ENCODE results near the gene TRABD2B. TPM values are rescaled to one million over a fixed set of nuclear protein-coding genes. Genes with fewer than 3 reads are reported as not detected.

TRABD2B gene
- total and polyA plus RNA-seq, 2 of the 13 experiments (the other 11 are each of a cell fraction or from before 2014, with no cell fraction given), result 0.04 TPM; not detected in 1

DNA sequence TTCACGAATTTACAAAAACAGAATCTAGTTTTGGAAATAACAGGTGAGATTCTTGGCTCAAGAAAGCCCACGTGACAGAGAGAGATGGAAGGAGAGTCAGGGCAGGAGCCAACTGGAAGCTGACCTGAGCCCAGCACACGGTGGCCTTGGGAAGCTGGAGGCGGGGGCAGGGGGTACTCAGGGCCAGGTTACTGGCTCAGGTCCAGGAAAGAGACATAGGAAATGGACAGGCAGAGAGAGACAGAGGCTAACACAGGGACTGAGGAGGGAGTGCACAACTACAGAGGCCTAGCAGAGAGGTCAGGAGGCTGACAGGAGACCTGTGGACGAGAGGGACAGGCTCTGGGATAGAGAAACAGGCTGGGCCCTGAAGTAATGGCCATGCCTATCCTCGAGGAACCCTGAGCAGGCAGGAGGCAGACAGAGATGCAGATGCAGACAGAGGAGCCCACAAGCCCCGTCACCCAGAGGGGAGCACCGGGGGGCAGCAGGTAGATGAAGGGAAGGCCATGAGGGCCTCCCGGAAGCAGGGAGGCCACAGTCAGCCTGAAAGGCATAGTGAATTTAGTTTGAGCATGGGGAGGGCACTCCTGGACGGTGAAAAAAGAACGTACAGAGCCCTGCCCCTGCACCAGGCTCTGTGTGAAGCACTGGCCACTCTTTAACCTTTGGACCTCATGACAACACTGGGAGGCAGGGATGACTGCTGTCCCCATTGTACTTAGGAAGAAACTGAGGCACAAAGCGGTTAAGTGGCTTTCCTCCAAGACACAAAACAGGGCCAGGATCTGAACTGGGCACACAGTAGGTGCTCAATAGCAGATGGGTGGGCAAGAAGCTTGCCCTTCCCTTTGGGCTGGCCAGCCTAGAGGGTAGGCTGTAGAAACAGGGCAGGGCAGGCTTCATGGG is 230.1 kb downstream of the TRABD2B start (continued):
- TF ChIP-seq, protein P1, sequence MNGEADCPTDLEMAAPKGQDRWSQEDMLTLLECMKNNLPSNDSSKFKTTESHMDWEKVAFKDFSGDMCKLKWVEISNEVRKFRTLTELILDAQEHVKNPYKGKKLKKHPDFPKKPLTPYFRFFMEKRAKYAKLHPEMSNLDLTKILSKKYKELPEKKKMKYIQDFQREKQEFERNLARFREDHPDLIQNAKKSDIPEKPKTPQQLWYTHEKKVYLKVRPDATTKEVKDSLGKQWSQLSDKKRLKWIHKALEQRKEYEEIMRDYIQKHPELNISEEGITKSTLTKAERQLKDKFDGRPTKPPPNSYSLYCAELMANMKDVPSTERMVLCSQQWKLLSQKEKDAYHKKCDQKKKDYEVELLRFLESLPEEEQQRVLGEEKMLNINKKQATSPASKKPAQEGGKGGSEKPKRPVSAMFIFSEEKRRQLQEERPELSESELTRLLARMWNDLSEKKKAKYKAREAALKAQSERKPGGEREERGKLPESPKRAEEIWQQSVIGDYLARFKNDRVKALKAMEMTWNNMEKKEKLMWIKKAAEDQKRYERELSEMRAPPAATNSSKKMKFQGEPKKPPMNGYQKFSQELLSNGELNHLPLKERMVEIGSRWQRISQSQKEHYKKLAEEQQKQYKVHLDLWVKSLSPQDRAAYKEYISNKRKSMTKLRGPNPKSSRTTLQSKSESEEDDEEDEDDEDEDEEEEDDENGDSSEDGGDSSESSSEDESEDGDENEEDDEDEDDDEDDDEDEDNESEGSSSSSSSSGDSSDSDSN (CRISPR knock-in tag; IDR thresholded peaks at IDR 0.05), result peak; percentile 19; the same call in 1 of the 2 replicates
- TF ChIP-seq ZNF780A (CRISPR knock-in tag; IDR thresholded peaks at IDR 0.05), result no peak
- no peak for TF ChIP-seq FOXC1 (CRISPR knock-in tag; IDR thresholded peaks at IDR 0.05; ENCODE audit: borderline replicate concordance)
- TF ChIP-seq NR3C1 (CRISPR knock-in tag; IDR thresholded peaks at IDR 0.05), result no peak
- TF ChIP-seq ZNF24 (IDR thresholded peaks at IDR 0.05), result no peak
- TF ChIP-seq HDAC1 (CRISPR knock-in tag; IDR thresholded peaks at IDR 0.05), result peak; percentile 38; the same call in 1 of the 2 replicates
- peak; percentile 72; the same call in 1 of the 2 replicates for TF ChIP-seq ZNF343 (CRISPR knock-in tag; IDR thresholded peaks at IDR 0.05)
- TF ChIP-seq, protein P2, sequence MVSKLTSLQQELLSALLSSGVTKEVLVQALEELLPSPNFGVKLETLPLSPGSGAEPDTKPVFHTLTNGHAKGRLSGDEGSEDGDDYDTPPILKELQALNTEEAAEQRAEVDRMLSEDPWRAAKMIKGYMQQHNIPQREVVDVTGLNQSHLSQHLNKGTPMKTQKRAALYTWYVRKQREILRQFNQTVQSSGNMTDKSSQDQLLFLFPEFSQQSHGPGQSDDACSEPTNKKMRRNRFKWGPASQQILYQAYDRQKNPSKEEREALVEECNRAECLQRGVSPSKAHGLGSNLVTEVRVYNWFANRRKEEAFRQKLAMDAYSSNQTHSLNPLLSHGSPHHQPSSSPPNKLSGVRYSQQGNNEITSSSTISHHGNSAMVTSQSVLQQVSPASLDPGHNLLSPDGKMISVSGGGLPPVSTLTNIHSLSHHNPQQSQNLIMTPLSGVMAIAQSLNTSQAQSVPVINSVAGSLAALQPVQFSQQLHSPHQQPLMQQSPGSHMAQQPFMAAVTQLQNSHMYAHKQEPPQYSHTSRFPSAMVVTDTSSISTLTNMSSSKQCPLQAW (CRISPR knock-in tag; IDR thresholded peaks at IDR 0.05), result peak; percentile 51
- TF ChIP-seq ZBTB7A (CRISPR knock-in tag; IDR thresholded peaks at IDR 0.05), result no peak
- TF ChIP-seq SYNCRIP (IDR thresholded peaks at IDR 0.05; ENCODE audit: insufficient read depth, low read depth, low read length), result no peak
- TF ChIP-seq CEBPB (IDR thresholded peaks at IDR 0.05; ENCODE audit: borderline replicate concordance, low read depth, low read length), result no peak
- TF ChIP-seq, protein P3, sequence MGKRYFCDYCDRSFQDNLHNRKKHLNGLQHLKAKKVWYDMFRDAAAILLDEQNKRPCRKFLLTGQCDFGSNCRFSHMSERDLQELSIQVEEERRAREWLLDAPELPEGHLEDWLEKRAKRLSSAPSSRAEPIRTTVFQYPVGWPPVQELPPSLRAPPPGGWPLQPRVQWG (CRISPR knock-in tag; IDR thresholded peaks at IDR 0.05; ENCODE audit: borderline replicate concordance, low read depth), result no peak
- TF ChIP-seq, protein P4, sequence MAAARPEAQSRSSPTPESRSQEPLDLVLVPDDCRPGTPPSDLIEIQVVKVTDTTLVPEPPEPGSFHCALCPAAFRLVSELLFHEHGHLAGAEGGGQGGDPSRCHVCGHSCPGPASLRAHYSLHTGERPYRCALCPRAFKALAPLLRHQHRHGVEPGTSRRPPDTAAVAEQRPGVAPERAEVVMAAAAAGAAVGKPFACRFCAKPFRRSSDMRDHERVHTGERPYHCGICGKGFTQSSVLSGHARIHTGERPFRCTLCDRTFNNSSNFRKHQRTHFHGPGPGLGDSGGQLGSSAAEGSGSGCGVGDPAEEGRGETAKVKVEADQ (CRISPR knock-in tag; IDR thresholded peaks at IDR 0.05; ENCODE audit: borderline replicate concordance), result no peak
- TF ChIP-seq, protein P5, sequence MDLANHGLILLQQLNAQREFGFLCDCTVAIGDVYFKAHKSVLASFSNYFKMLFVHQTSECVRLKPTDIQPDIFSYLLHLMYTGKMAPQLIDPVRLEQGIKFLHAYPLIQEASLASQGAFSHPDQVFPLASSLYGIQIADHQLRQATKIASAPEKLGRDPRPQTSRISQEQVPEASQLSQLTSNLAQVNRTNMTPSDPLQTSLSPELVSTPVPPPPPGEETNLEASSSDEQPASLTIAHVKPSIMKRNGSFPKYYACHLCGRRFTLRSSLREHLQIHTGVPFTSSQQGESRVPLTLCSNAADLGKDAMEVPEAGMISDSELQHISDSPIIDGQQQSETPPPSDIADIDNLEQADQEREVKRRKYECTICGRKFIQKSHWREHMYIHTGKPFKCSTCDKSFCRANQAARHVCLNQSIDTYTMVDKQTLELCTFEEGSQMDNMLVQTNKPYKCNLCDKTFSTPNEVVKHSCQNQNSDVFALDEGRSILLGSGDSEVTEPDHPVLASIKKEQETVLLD (CRISPR knock-in tag; IDR thresholded peaks at IDR 0.05; ENCODE audit: low read depth), result no peak
- TF ChIP-seq RAD51 (IDR thresholded peaks at IDR 0.05; ENCODE audit: borderline replicate concordance), result no peak
- TF ChIP-seq PRPF4 (IDR thresholded peaks at IDR 0.05; ENCODE audit: low read depth, low read length, poor library complexity, severe bottlenecking), result no peak
- no peak for TF ChIP-seq XRCC5 (optimal IDR thresholded peaks at IDR 0.05; ENCODE audit: low read length)
- TF ChIP-seq NR2F6 (IDR thresholded peaks at IDR 0.05), result no peak
- no peak for TF ChIP-seq NR2F6 (CRISPR knock-in tag; IDR thresholded peaks at IDR 0.05)
- TF ChIP-seq TGIF2 (CRISPR knock-in tag; IDR thresholded peaks at IDR 0.05), result no peak
- 0 out of 2 replicates have a peak, but pooled peaks have one; percentile 28 for TF ChIP-seq MIER3 (CRISPR knock-in tag; IDR thresholded peaks at IDR 0.05; ENCODE audit: borderline replicate concordance)
- TF ChIP-seq GLI4 (CRISPR knock-in tag; IDR thresholded peaks at IDR 0.05; ENCODE audit: borderline replicate concordance), result no peak
- TF ChIP-seq MXD4 (CRISPR knock-in tag; IDR thresholded peaks at IDR 0.05), result no peak
